B cell (primary cell): ENCODE results near the gene RSPH3. TPM values are rescaled to one million over a fixed set of nuclear protein-coding genes. Genes with fewer than 3 reads are reported as not detected.

Experiments used
- ATAC-seq: fragments of 200-7000 bp; cut with Tn5 transposase; one replicate; pipeline ENCODE4 v1.10.0; 2021; ENCODE audit warnings: low read depth, mild to moderate bottlenecking, moderate number of reproducible peaks, moderate library complexity
- CTCF ChIA-PET: fragments of 350-600 bp; sonication (Branson Sonifier 250); formaldehyde crosslinking; loops from one replicate; lab custom pipeline; 2021; ENCODE audit warnings: antibody characterized with exemption, inconsistent platforms; lab: Charles Lee
- POLR2A ChIA-PET: fragments of 350-600 bp; sonication (Branson Sonifier 250); formaldehyde crosslinking; loops from one replicate; lab custom pipeline; 2021; ENCODE audit warnings: antibody characterized with exemption; lab: Charles Lee
- DNase-seq: peaks from one replicate; pipeline ENCODE4 v3.0.0; 2013
- H2AFZ ChIP-seq: 2 replicates; pipeline ENCODE4 v1.6.1; 2012; ENCODE audit warnings: mild to moderate bottlenecking, low read depth, low read length; ENCODE audit not compliant: insufficient read depth, poor library complexity, severe bottlenecking
- H3K27ac ChIP-seq, 2 donors: 1 replicate in 1 of 2; 2 replicates in 1 of 2; pipeline ENCODE4 v1.5.1; 2012 to 2013; ENCODE audit warnings: low read length in 2 of 2, mild to moderate bottlenecking in 2 of 2, moderate library complexity in 1 of 2
- H3K27me3 ChIP-seq, 4 experiments: fragments of 200-600 bp in 1 of 4; sonication (generic) in 1 of 4; replicated peaks in 1 of 4; 1 replicate in 2 of 4; 2 replicates in 2 of 4; pipeline versions ENCODE4 v1.6.1 to v1.7.0; 2013 to 2016; ENCODE audit warnings: low read length in 3 of 4, mild to moderate bottlenecking in 2 of 4, mixed read lengths in 1 of 4, moderate library complexity in 1 of 4; ENCODE audit not compliant: insufficient read depth in 4 of 4, control insufficient read depth in 3 of 4; ENCODE audit errors: control extremely low read depth in 1 of 4
- H3K36me3 ChIP-seq, 2 experiments: replicated peaks in 1 of 2; 1 replicate in 1 of 2; 2 replicates in 1 of 2; pipeline versions ENCODE4 v1.6.1 to v1.7.1; 2013; ENCODE audit warnings: low read length in 1 of 2; ENCODE audit not compliant: insufficient read depth in 2 of 2, control insufficient read depth in 1 of 2; ENCODE audit errors: control extremely low read depth in 1 of 2, extremely low read depth in 1 of 2
- H3K4me1 ChIP-seq, 2 donors: fragments of 200-600 bp in 1 of 2; sonication (generic) in 1 of 2; 1 replicate in 1 of 2; 2 replicates in 1 of 2; pipeline versions ENCODE4 v1.5.1 to v1.6.1; 2013 to 2017; ENCODE audit warnings: low read length in 2 of 2; ENCODE audit not compliant: control insufficient read depth in 2 of 2, insufficient read depth in 2 of 2
- H3K4me2 ChIP-seq: replicated peaks from 2 replicates; pipeline ENCODE3; 2012; ENCODE audit warnings: mild to moderate bottlenecking, low read depth, low read length; ENCODE audit not compliant: poor library complexity, severe bottlenecking
- H3K4me3 ChIP-seq, 5 experiments: fragments of 200-600 bp in 1 of 5; sonication (generic) in 1 of 5; 1 replicate in 3 of 5; 2 replicates in 2 of 5; pipeline versions ENCODE4 v1.5.1 to v1.7.0; 2011 to 2016; ENCODE audit warnings: low read length in 4 of 5, mild to moderate bottlenecking in 4 of 5, low read depth in 2 of 5, control low read depth in 1 of 5, moderate library complexity in 1 of 5; ENCODE audit not compliant: insufficient read depth in 1 of 5; ENCODE audit errors: control extremely low read depth in 1 of 5, extremely low read depth in 1 of 5
- H3K79me2 ChIP-seq: fragments of 200-600 bp; sonication (generic); one replicate; pipeline ENCODE4 v1.6.0; 2016; ENCODE audit warnings: low read length; ENCODE audit not compliant: control insufficient read depth, insufficient read depth
- H3K9ac ChIP-seq: fragments of 200-600 bp; sonication (generic); 2 replicates; pipeline ENCODE4 v1.6.1; 2017; ENCODE audit warnings: mild to moderate bottlenecking, low read length, moderate library complexity
- H3K9me3 ChIP-seq, 3 donors: one replicate each; pipeline versions ENCODE4 v1.6.1 to v1.7.1; 2013; ENCODE audit warnings: low read length in 2 of 3; ENCODE audit not compliant: control insufficient read depth in 2 of 3, insufficient read depth in 1 of 3; ENCODE audit errors: control extremely low read depth in 1 of 3
- H4K20me1 ChIP-seq: 2 replicates; pipeline ENCODE4 v1.6.0; 2012; ENCODE audit warnings: mild to moderate bottlenecking, low read length; ENCODE audit not compliant: insufficient read depth, control insufficient read depth, poor library complexity, severe bottlenecking
- H3K27ac Mint-ChIP-seq: one replicate; pipeline ENCODE4 v1.8.0; 2021; ENCODE audit warnings: mixed read lengths
- H3K27me3 Mint-ChIP-seq: one replicate; pipeline ENCODE4 v1.8.0; 2021; ENCODE audit warnings: mixed read lengths
- H3K4me1 Mint-ChIP-seq: one replicate; pipeline ENCODE4 v1.8.0; 2021; ENCODE audit warnings: mixed read lengths
- H3K4me3 Mint-ChIP-seq: one replicate; pipeline ENCODE4 v1.8.0; 2021; ENCODE audit warnings: mixed read lengths
- H3K9me3 Mint-ChIP-seq: one replicate; pipeline ENCODE4 v1.8.0; 2022; ENCODE audit warnings: mixed read lengths; ENCODE audit not compliant: insufficient read depth
- CTCF ChIP-seq: fragments of 200-600 bp; IDR thresholded peaks from one replicate; pipeline ENCODE4 v1.8.0; 2022; ENCODE audit warnings: antibody characterized with exemption, mild to moderate bottlenecking
- EZH2 ChIP-seq: IDR thresholded peaks from 2 replicates; pipeline ENCODE4 v1.6.1; 2012; ENCODE audit warnings: borderline replicate concordance, low read depth, mild to moderate bottlenecking, moderate library complexity, low read length; ENCODE audit not compliant: insufficient read depth, poor library complexity, severe bottlenecking
- WGBS: methylation state at CpG from one replicate; pipeline ENCODE4 v1.1.5; 2013; ENCODE audit warnings: missing lambda C conversion rate; ENCODE audit not compliant: insufficient coverage; 5-methylcytosine and 5-hydroxymethylcytosine counted together
- intact Hi-C: fragments of 100-400 bp; cut with micrococcal nuclease; formaldehyde crosslinking; loops from one replicate; pipeline ENCODE4 v1.10.0; 2022
- polyA plus RNA-seq: library from polyadenylated mRNA; depleted of rRNA; stranded (reverse); fragments of >200 nt; gene quantifications from 2 replicates; pipeline ENCODE4 v1.2.3, GENCODE V29; 2012
- total RNA-seq, 2 donors: library from RNA; stranded (reverse); fragments of 120-200 nt in 1 of 2; gene quantifications; 1 replicate in 1 of 2; 2 replicates in 1 of 2; pipeline versions ENCODE4 v1.2.3 to v1.2.4, GENCODE V29; 2013 to 2022

RSPH3 gene
- total and polyA plus RNA-seq, 2 donors (not counting 1 experiment from before 2014, with no cell fraction given), result 0.82 to 3.4 TPM

DNA sequence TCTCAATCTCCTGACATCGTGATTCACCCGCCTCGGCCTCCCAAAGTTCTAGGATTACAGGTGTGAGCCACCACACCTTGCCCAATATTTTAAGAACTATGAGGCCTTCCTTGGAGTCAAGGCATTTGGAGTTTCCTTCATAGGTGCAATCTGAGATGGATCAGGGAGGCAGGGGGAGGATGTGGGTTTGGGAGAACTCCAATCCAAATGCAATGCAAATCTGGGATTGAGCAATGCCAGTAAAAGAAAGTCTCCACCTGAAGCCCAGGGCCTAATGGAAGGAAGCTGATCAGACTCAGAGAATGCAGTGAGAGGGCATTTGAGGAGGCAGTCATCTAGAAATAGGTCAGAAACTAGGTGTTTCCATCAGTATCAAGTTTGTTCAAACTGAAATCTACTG is 21.2 kb downstream of the RSPH3 start:
- Histone ChIP-seq H3K9me3 (no peaks in the 10 kb centered on the region), H3K4me3 (no peak overlapping the region), H3K27ac (no peak overlapping the region), H3K36me3 (peaks cover 0 to 1% of the 10 kb centered on the region in 2 experiments), H3K27me3 (no peaks in the 10 kb centered on the region), H2AFZ (no peak overlapping the region), H3K4me1 (no peaks in the 10 kb centered on the region), H3K9ac (no peak overlapping the region), H4K20me1 (no peaks in the 10 kb centered on the region), H3K79me2 (no peaks in the 10 kb centered on the region), H3K4me2 (no peak overlapping the region)
- POLR2A ChIA-PET, result no interaction called here
- no peak for ATAC-seq
- TF ChIP-seq CTCF (no peak), EZH2 (no peak)
- Mint-ChIP-seq H3K4me3 (no peak overlapping the region), H3K9me3 (no peaks in the 10 kb centered on the region), H3K4me1 (no peaks in the 10 kb centered on the region), H3K27me3 (no peaks in the 10 kb centered on the region), H3K27ac (no peak overlapping the region)
- 80% methylated on average over 1 of the region's 3 CpGs for WGBS
- CTCF ChIA-PET, result interaction anchor here (0.9 to 1.1 kb wide), 2 partner anchors 276 to 289 kb away, joined by 3 read pairs; no protein-coding TSS in a partner anchor
- DNase-seq, result no peak
- intact Hi-C loops, result no loop called here

DNA sequence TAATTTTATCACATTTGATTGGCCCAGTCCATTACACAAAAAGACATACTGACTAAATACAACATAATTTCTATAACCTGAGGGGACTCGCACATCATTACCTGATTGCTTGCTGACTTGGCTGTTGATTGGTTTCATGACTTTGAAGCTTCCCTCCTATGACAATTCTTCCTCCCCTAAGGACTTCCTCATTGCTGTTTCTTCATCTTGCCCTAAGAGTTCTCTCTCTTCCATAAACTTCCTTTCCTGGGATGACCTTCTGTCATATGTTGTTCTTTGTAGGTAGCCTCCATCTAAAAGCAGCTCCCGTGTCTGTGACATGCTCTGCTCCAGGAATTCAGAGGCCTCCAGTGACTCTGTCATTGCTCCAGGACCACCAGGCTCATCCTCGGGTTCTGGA is 22.6 kb downstream of the RSPH3 start:
- Histone ChIP-seq H3K27me3 (no peaks in the 10 kb centered on the region), H3K9ac (no peak overlapping the region), H3K27ac (no peak overlapping the region), H3K9me3 (no peaks in the 10 kb centered on the region), H4K20me1 (no peaks in the 10 kb centered on the region), H3K4me3 (no peak overlapping the region), H3K36me3 (peaks cover 0 to 1% of the 10 kb centered on the region in 2 experiments), H3K79me2 (no peaks in the 10 kb centered on the region), H3K4me2 (no peak overlapping the region), H3K4me1 (no peaks in the 10 kb centered on the region), H2AFZ (no peak overlapping the region)
- H3K4me3 Mint-ChIP-seq, result no peak overlapping the region
- no peaks in the 10 kb centered on the region for H3K27me3 Mint-ChIP-seq
- no peak for DNase-seq
- H3K9me3 Mint-ChIP-seq, result no peaks in the 10 kb centered on the region
- H3K27ac Mint-ChIP-seq, result no peak overlapping the region
- ChIA-PET CTCF (interaction anchor here (0.7 to 0.8 kb wide), 2 partner anchors 184 to 372 kb away, joined by 3 read pairs; no protein-coding TSS in a partner anchor), POLR2A (no interaction called here)
- TF ChIP-seq EZH2 (no peak), CTCF (no peak)
- ATAC-seq, result no peak
- H3K4me1 Mint-ChIP-seq, result peaks cover under 1% of the 10 kb centered on the region
- 95% methylated on average over 2 of the region's 3 CpGs for WGBS
- intact Hi-C loops, result no loop called here
